ENCODE measurements around the gene RPL38.

- no peak for TF ChIP-seq CTCF (IDR thresholded peaks at IDR 0.05)
- TF ChIP-seq POLR2A (IDR thresholded peaks at IDR 0.05): no peak
Observed at GRCh38 chr17:74233937-74234336, 30.5 kb downstream of the RPL38 start.

All from esophagus squamous epithelium (tissue), 4 donors.